Effector CD4-positive, alpha-beta T cell (primary cell): ENCODE measurements around the gene PAOX.

Source experiments
- DNase-seq: peaks from one replicate; pipeline ENCODE4 v3.0.0-alpha.2; 2020

PAOX gene

DNA sequence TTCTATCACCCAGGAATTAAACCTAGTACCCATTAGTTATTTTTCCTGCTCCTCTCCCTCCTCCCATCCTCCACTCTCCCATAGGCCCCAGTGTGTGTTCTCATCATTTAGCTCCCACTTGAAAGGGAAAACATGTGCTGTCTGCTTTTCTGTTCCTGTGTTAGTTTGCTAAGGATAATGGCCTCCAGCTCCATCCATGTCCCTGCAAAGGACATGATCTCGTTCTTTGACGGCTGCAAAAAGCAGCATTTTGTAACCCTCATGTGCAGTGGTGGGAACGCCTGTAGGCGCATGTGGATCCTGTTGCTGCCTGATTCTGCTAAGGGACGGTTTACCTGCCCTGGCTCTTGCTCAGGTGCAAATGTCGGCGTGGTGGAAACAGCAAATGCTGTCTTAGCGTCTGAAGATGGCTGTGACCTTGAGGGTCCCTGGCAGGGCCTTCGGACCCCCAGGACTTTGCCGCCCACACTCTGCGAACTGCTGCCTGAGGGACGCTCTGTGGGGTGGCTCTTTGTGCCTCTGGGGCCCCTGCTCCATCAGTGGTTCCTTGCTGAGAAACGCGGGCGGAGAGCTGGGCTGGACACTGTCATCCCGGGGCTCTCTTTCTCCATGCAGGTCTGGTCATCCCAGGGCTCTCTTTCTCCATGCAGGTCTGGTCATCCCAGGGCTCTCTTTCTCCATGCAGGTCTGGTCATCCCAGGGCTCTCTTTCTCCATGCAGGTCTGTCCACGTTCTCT is 9.3 kb downstream of the PAOX start:
- no peak for DNase-seq

GRCh38 chr10:133388973-133389818 is 10.1 kb downstream of the PAOX start:
- DNase-seq = peak; percentile 17

DNA sequence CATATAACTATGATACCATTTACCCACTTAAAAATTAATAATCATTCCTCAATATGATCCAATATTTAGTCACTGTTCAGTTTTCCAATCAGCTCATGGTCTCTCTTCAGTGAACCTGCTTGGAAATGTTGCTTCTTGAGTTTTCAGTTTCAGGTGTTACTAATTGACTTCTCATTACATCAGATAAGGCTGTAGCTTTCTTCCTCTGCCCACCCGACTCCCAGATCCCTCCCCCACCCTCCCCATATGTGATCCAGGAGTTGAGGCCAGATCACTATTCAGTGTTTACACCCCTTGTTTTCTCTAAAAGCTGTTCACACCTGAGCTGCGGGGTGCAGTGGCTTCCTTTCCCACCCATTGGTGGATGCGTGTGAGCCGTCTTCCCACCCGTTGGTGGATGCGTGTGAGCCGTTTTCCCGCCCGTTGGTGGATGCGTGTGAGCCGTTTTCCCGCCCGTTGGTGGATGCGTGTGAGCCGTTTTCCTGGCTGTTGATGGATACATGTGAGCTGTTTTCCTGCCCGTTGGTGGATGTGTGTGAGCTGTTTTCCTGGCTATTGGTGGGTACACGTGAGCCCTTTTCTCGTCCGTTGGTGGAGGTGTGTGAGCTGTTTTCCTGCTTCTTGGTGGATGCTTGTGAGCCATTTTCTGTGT is 11.7 kb downstream of the PAOX start:
- no peak for DNase-seq

DNA sequence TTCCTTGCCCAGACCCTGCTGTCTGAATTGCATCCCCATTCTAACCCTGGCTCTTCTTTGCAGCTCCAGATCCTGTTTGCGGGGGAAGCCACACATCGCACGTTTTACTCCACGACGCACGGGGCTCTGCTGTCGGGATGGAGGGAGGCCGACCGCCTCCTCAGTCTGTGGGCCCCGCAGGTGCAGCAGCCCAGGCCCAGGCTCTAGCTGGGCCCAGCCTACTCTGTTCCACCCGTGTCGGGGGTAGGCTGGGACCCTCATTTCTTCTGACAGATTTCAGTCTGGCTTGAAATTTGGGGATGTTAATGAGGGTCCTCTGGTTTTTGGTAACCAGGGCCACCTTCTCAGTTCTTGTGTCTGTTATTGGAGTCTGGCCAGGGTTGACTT is 12.2 kb downstream of the PAOX start:
- DNase-seq = no peak

DNA sequence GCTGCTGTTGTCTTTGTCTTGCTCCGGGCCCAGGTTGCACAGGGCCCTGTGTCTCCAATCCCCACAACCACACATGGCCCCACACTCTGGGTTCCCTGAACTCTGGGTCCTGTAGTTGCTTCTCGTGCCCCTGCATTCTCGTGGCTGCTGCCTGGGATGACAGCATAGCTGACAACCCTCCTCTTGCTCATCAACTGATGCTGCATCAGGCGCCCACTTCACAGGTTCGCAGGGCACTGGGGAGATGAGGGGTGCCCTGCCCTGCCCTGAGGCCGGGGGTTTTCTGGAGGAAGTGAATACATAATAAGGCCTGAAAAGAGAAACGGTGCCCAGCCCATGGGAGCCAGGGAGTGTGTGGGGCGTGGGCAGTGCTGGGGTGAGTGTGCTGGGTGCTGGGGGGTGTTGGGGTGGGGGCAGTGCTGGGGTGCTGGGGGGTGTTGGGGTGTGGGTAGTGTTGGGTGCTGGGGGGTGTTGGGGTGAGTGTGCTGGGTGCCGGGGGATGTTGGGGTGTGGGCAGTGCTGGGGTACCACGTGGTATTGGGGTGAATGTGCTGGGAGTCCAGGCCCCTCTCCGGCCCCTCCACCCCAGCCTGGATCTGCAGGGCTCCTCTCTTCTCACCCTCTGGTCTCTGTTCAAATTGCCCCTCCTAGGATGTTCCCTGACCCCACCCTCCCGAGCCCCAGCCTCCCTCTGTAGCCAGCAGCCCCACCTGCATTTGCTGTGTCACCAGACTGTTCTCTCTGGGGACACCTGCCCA is 12.9 kb downstream of the PAOX start:
- no peak for DNase-seq

DNA sequence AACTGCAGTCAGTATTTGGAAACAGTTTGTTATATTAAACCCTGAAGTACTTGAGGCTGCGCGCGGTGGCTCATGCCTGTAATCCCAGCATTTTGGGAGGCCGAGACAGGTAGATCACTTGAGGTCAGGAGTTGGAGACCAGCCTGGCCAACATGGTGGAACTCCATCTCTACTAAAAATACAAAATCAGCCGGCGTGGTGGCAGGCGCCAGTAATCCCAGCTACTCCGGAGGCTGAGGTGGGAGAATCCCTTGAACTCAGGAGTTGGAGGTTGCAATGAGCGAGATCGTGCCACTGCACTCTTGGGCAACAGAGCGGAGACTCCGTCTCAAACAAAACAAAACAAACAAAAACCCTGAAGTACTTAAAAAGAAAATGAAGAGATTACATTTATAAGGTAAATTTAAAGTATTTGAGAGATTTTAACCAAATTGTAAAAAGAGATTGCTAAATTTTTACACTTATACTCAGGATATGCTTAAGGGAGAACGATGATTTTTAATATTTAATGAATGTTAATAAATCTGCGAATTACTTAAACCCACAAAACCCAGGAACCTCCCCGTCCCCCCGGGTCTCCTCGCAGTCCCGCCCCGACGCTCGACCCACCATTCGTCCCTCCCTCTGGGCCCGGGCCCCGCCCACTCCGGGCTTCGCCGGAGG is 14.5 kb downstream of the PAOX start:
- DNase-seq = no peak

GRCh38 chr10:133394064-133394663 is 15.1 kb downstream of the PAOX start, which contains the start of gene MTG1:
TSS of gene MTG1 (plus strand) at chr10:133394157. CDS start at chr10:133394221, 64 bp downstream.
- DNase-seq = peak; percentile 90

DNA sequence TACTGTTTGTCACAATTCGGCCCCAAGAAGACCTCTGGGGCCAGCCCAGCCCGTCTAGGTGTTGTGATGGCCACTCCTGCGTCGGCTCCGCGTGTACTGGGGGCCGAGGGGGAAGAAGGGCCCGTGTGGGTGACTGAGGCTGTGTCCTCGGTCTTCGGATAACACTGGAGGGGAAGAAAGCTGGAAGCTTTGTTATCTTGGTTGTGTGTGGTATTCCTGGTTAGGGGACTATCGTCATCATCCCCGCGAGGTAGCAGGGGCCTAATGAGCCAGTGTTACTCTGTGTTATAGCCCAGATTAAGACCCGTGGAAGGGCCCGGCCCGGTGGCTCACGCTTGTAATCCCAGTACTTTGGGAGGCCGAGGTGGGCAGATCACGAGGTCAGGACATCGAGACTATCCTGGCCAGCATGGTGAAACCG is 15.7 kb downstream of the PAOX start:
- DNase-seq = no peak

GRCh38 chr10:133396035-133396624 is 17.1 kb downstream of the PAOX start:
- no peak for DNase-seq

GRCh38 chr10:133397938-133398337 is 18.9 kb downstream of the PAOX start:
- no peak for DNase-seq

DNA sequence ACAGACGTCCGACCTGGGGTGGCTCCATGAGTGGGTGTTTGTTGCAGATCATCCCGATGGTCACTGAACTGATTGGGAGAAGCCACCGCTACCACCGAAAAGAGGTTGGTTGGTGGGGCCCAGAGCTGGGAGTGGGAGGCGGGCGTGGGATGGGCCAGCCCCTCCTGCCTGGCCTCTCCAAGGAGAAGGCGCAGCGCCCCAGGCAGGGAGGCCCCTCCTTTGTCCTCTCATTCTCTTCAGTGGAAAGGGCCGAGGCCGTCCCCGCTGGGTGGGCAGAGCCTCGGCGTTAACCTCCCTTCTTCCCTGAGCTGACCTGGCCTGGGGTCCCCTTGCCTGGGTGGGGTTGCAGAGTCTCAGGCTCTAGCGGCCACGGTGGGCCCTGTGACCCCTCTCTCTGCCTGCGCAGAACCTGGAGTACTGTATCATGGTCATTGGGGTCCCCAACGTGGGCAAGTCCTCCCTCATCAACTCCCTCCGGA is 20.1 kb downstream of the PAOX start:
- DNase-seq = no peak

- no peak for DNase-seq
Observed at GRCh38 chr10:133400624-133401424, 21.8 kb downstream of the PAOX start.

GRCh38 chr10:133401500-133401899 is 22.4 kb downstream of the PAOX start:
- no peak for DNase-seq

GRCh38 chr10:133401981-133402725 is 23.1 kb downstream of the PAOX start:
- DNase-seq = no peak

DNA sequence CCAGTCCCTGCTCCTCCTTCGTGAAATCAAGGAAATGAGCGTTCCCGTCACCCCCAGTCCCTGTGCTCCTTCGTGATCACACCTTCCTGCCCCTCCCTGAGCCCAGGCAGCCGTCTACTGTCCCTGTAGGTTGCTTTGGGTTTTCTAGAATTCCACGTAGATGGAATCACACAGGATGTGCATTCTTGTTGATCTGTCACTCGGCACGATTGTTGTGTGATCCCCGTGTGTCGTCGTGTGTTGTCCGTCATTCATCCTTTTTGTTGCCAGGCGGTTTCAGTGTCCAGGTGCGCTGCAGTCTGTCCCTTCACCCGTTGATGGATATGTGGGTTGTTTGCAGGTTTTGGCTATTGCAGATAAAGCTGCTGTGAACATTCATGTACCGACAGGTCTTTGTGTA is 24.3 kb downstream of the PAOX start:
- DNase-seq = no peak

- no peak for DNase-seq
Observed at GRCh38 chr10:133403784-133404183, 24.7 kb downstream of the PAOX start.

GRCh38 chr10:133405272-133405671 is 26.2 kb downstream of the PAOX start:
- DNase-seq = no peak

DNA sequence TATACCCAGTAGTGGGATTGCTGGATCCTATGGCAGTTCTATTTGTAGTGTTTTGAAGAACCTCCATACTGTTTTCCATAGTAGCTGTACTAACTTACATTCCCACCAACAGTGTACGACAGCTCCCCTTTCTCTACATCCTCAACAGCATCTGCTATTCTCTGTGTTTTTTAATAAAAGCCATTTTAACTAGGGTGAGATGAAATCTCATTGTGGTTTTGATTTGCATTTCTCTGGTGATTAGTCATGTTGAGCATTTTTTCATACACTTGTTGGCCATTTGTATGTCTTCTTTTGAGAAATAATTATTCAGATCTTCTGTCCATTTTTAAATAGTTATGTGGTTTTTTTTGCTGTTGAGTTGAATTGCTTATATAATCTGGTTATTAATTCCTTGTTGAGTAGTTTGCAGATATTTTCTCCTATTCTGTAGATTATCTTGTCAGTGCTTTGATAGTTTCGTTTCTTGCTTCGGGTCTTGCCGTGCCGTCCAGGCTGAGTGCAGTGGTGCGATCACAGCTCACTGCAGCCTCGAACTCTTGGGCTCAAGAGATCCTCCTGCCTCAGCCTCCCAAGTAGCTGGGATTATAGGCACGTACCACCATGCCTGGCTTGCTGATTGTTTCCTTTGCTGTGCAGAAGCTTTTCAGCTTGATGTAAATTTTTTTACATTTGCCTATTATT is 26.9 kb downstream of the PAOX start:
- DNase-seq = no peak
